SK-N-SH (cell line): ENCODE results near the gene IL1F10. TPM values are rescaled to one million over a fixed set of nuclear protein-coding genes. Genes with fewer than 3 reads are reported as not detected.

ENCODE experiments used
- CTCF ChIA-PET: fragments of 300-600, 350-600 bp; formaldehyde crosslinking; extraction: SDS; loops from one replicate; lab custom pipeline; 2021; lab: Yijun Ruan, JAX
- POLR2A ChIA-PET: fragments of 350-600 bp; sonication (Branson Sonifier 250); formaldehyde crosslinking; extraction: SDS; loops from one replicate; lab custom pipeline; 2020; ENCODE audit warnings: antibody characterized with exemption, inconsistent platforms; lab: Yijun Ruan, JAX
- DNase-seq: peaks from one replicate; pipeline ENCODE4 v3.0.0; 2012
- H2AFZ ChIP-seq: fragments of 200-600 bp; sonication (generic); 2 replicates; pipeline ENCODE4 v1.8.1; 2016; ENCODE audit warnings: antibody characterized with exemption, mild to moderate bottlenecking, low read depth
- H3F3A ChIP-seq: fragments of 200-600 bp; sonication (generic); replicated peaks from 2 replicates; pipeline ENCODE3; 2016; ENCODE audit warnings: antibody characterized with exemption, mild to moderate bottlenecking; ENCODE audit not compliant: insufficient read depth
- H3K27ac ChIP-seq, 2 experiments: fragments of 200-500 bp in 1 of 2; fragments of 200-600 bp in 1 of 2; sonication (Bioruptor generic) in 1 of 2; sonication (generic), shearing (Covaris generic) in 1 of 2; 2 replicates each; pipeline versions ENCODE4 v1.5.1 to v1.6.1; 2014 to 2016; ENCODE audit warnings: low read depth in 2 of 2, inconsistent platforms in 1 of 2, low read length in 1 of 2, mild to moderate bottlenecking in 1 of 2, mixed read lengths in 1 of 2
- H3K27me3 ChIP-seq: fragments of 200-600 bp; sonication (generic), shearing (Covaris generic); 2 replicates; pipeline ENCODE4 v1.6.1; 2016; ENCODE audit warnings: mixed run types; ENCODE audit not compliant: insufficient read depth
- H3K36me3 ChIP-seq, 2 experiments: fragments of 200-500 bp in 1 of 2; fragments of 200-600 bp in 1 of 2; sonication (Bioruptor generic) in 1 of 2; sonication (generic) in 1 of 2; replicated peaks in 1 of 2; 2 replicates each; pipeline versions ENCODE3 to v1.5.1; 2014 to 2016; ENCODE audit warnings: low read length in 1 of 2, mild to moderate bottlenecking in 1 of 2; ENCODE audit not compliant: insufficient read depth in 2 of 2, control insufficient read depth in 1 of 2
- H3K4me1 ChIP-seq, 2 experiments: fragments of 200-500 bp in 1 of 2; fragments of 200-600 bp in 1 of 2; sonication (Bioruptor generic) in 1 of 2; sonication (generic), shearing (Covaris generic) in 1 of 2; 2 replicates each; pipeline versions ENCODE4 v1.5.1 to v1.6.1; 2014 to 2016; ENCODE audit warnings: low read depth in 1 of 2, low read length in 1 of 2, mixed run types in 1 of 2; ENCODE audit not compliant: insufficient read depth in 2 of 2, control insufficient read depth in 1 of 2
- H3K4me2 ChIP-seq: fragments of 200-600 bp; sonication (generic), shearing (Covaris generic); 2 replicates; pipeline ENCODE4 v1.6.1; 2017; ENCODE audit warnings: mixed run types
- H3K4me3 ChIP-seq, 2 experiments: fragments of 200-500 bp in 1 of 2; fragments of 200-600 bp in 1 of 2; sonication (Bioruptor generic) in 1 of 2; sonication (generic), shearing (Covaris generic) in 1 of 2; 2 replicates each; pipeline versions ENCODE4 v1.5.1 to v1.8.1; 2014 to 2016; ENCODE audit warnings: low read depth in 2 of 2, inconsistent platforms in 1 of 2, low read length in 1 of 2, mild to moderate bottlenecking in 1 of 2, mixed read lengths in 1 of 2, moderate library complexity in 1 of 2
- H3K79me2 ChIP-seq: fragments of 200-600 bp; sonication (generic); 2 replicates; pipeline ENCODE4 v1.8.1; 2017; ENCODE audit warnings: mild to moderate bottlenecking; ENCODE audit not compliant: insufficient read depth
- H3K9ac ChIP-seq: fragments of 200-600 bp; sonication (generic); 2 replicates; pipeline ENCODE4 v1.6.1; 2017; ENCODE audit warnings: mixed run types
- H3K9me2 ChIP-seq: fragments of 200-600 bp; sonication (generic); 2 replicates; pipeline ENCODE4 v1.6.1; 2017; ENCODE audit warnings: mixed run types
- H3K9me3 ChIP-seq: fragments of 200-600 bp; sonication (generic); 2 replicates; pipeline ENCODE4 v1.6.1; 2017; ENCODE audit warnings: mixed run types, mild to moderate bottlenecking, moderate library complexity
- H4K20me1 ChIP-seq: fragments of 200-600 bp; sonication (generic); 2 replicates; pipeline ENCODE4 v1.6.1; 2017; ENCODE audit warnings: mild to moderate bottlenecking, mixed run types; ENCODE audit not compliant: insufficient read depth
- EP300 ChIP-seq, 2 experiments: IDR thresholded peaks; 2 replicates each; pipeline versions ENCODE4 v1.4.0 to v1.6.1; 2012; ENCODE audit warnings: borderline replicate concordance in 1 of 2, low read depth in 1 of 2, low read length in 1 of 2
- FOSL2 ChIP-seq: IDR thresholded peaks from 2 replicates; pipeline ENCODE4 v1.4.0; 2012; ENCODE audit warnings: low read depth, mild to moderate bottlenecking, moderate library complexity, borderline replicate concordance
- FOXM1 ChIP-seq: IDR thresholded peaks from 2 replicates; pipeline ENCODE4 v1.4.0; 2012; ENCODE audit warnings: low read depth, mild to moderate bottlenecking
- GATA2 ChIP-seq: sonication (generic); formaldehyde crosslinking; IDR thresholded peaks from 2 replicates; pipeline ENCODE4 v1.5.0; 2020; ENCODE audit warnings: mild to moderate bottlenecking, missing genetic modification reagents
- IRF3 ChIP-seq: fragments of 150-350 bp; IDR thresholded peaks from 2 replicates; pipeline ENCODE4 v1.6.1; 2016; ENCODE audit warnings: mild to moderate bottlenecking, low read depth, low read length
- JUND ChIP-seq: IDR thresholded peaks from 2 replicates; pipeline ENCODE4 v1.4.0; 2012
- MAX ChIP-seq: IDR thresholded peaks from 2 replicates; pipeline ENCODE4 v1.4.0; 2012; ENCODE audit warnings: low read depth
- MEF2A ChIP-seq: IDR thresholded peaks from 2 replicates; pipeline ENCODE4 v1.4.0; 2012; ENCODE audit warnings: low read depth, borderline replicate concordance
- REST ChIP-seq: IDR thresholded peaks from 2 replicates; pipeline ENCODE4 v1.6.1; 2012; ENCODE audit warnings: mild to moderate bottlenecking, low read depth, low read length, moderate library complexity
- SIN3A ChIP-seq: IDR thresholded peaks from 2 replicates; pipeline ENCODE4 v1.6.1; 2012; ENCODE audit warnings: low read depth, mild to moderate bottlenecking, low read length, moderate library complexity, borderline replicate concordance
- SMC3 ChIP-seq: IDR thresholded peaks from 2 replicates; pipeline ENCODE4 v1.6.1; 2012; ENCODE audit warnings: low read depth, low read length, improper control_type of control experiment
- WGBS: methylation state at CpG from one replicate; pipeline ENCODE4 v1.1.6; 2017; ENCODE audit warnings: low lambda C conversion rate; 5-methylcytosine and 5-hydroxymethylcytosine counted together
- polyA plus RNA-seq, 3 experiments: library from polyadenylated mRNA; depleted of rRNA; stranded (reverse); fragments of >200 nt; gene quantifications; 2 replicates each; pipeline ENCODE4 v1.2.3, GENCODE V29; 2012

The IL1F10 gene
- polyA plus RNA-seq, 1 of the 3 experiments (the other 2 are of a cell fraction): not detected

DNA sequence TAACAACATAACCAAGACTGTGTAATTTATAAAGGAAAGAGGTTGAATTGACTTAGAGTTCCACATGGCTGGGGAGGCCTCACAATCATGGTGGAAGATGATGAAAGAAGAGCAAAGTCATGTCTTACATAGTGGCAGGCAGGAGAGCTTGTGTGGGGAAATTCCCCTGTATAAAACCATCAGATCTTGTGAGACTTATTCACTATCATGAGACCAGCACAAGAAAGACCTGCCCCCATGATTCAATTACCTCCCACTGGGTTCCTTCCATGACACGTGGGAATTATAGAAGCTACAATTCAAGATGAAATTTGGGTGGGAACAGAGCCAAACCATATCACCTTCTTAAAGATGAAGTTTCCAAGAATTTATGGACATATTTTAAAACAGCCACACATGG is 11.2 kb upstream of the IL1F10 start:
- no peaks in the 10 kb centered on the region for H3K9me3 ChIP-seq
- ChIA-PET POLR2A (no interaction called here), CTCF (interaction anchor here (1.0 to 1.6 kb wide), 3 partner anchors 9 to 333 kb away, joined by 3 to 4 read pairs (median 3); no protein-coding TSS in a partner anchor)
- no peak for DNase-seq
- TF ChIP-seq EP300 (IDR thresholded peaks at IDR 0.05; ENCODE audit: borderline replicate concordance in 1 of 2, low read depth in 1 of 2, low read length in 1 of 2): no peak
- no peak for TF ChIP-seq JUND
- no peak for TF ChIP-seq SIN3A
- no peak for TF ChIP-seq FOSL2
- no peak overlapping the region for H3K4me2 ChIP-seq
- no peak overlapping the region for H3K4me3 ChIP-seq
- H3K79me2 ChIP-seq: no peaks in the 10 kb centered on the region
- H3F3A ChIP-seq: no peaks in the 10 kb centered on the region
- no peak overlapping the region for H3K27ac ChIP-seq
- 0% methylated on average over 1 of the region's 1 CpG for WGBS
- no peaks in the 10 kb centered on the region for H3K36me3 ChIP-seq
- no peaks in the 10 kb centered on the region for H3K9me2 ChIP-seq
- H3K27me3 ChIP-seq: peaks cover 10% of the 10 kb centered on the region
- no peak overlapping the region for H3K9ac ChIP-seq
- no peaks in the 10 kb centered on the region for H3K4me1 ChIP-seq
- H4K20me1 ChIP-seq: no peaks in the 10 kb centered on the region
- no peak overlapping the region for H2AFZ ChIP-seq

DNA sequence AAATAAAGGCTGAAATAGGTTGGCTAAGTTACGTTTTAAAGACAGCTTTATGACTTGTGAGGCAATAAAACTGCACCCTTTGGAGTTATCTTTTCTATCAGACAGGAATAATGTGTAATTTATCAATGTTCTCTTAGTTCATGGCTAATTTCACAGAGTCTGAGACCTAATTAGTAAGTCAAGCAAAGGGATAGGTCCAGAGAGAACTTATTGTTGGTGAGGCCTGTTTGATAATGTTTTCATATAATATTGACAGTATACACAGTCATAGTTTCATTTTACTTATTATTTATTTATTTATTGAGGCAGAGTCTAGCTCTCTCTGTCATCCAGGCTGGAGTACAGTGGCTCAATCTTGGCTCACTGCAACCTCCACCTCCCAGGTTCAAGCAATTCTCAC is 10.7 kb upstream of the IL1F10 start:
- Histone ChIP-seq H3F3A (no peaks in the 10 kb centered on the region), H3K79me2 (no peaks in the 10 kb centered on the region), H3K4me2 (no peak overlapping the region), H3K27ac (no peak overlapping the region), H3K36me3 (no peaks in the 10 kb centered on the region), H3K9ac (no peak overlapping the region), H3K9me2 (no peaks in the 10 kb centered on the region), H3K4me1 (no peaks in the 10 kb centered on the region), H3K9me3 (no peaks in the 10 kb centered on the region), H3K27me3 (peaks cover 10% of the 10 kb centered on the region), H2AFZ (no peak overlapping the region), H3K4me3 (no peak overlapping the region), H4K20me1 (no peaks in the 10 kb centered on the region)
- no peak for DNase-seq
- CTCF ChIA-PET: interaction anchor here (1.2 to 1.6 kb wide), 2 partner anchors 10 to 23 kb away, joined by 3 to 4 read pairs; no protein-coding TSS in a partner anchor
- TF ChIP-seq GATA2 (CRISPR knock-in tag): no peak
- TF ChIP-seq IRF3: no peak
- no peak for TF ChIP-seq REST
- TF ChIP-seq MAX: no peak
- TF ChIP-seq FOXM1: no peak
- TF ChIP-seq MEF2A: no peak
- TF ChIP-seq SMC3: no peak
- POLR2A ChIA-PET: no interaction called here
- 3% methylated on average over 1 of the region's 1 CpG for WGBS
